Measurements from ENCODE around the gene AFP.

The AFP gene

DNA sequence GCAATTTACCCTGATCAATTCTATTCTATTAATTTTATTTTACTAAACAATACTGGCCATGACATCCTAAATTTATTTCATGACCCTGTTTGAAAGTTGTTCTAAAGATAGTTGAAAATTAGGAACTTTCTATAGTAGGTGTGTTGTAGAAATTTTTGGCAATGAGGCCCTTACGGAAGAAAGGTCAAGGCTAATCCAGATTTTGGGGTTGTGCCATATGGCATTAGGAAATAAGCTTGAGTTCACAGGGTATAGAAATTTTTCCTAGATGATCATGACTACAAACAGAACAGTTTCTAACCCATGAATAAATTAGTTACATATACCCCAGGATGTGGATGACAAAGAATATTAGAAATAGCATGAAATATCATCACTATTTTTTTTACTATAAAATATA, 39.7 kb upstream of the AFP start:
- ChIA-PET POLR2A (no interaction called here), CTCF (no interaction called here)
- TF ChIP-seq FOXK2 (IDR thresholded peaks at IDR 0.05): no peak
- no peak for TF ChIP-seq BHLHE40 (IDR thresholded peaks at IDR 0.05; ENCODE audit: borderline replicate concordance)
- no peak for TF ChIP-seq SUZ12 (IDR thresholded peaks at IDR 0.05)
- TF ChIP-seq HDGF (IDR thresholded peaks at IDR 0.05; ENCODE audit: borderline replicate concordance): no peak
- TF ChIP-seq SP1 (IDR thresholded peaks at IDR 0.05): no peak
- no peak for TF ChIP-seq CTBP1 (IDR thresholded peaks at IDR 0.05; ENCODE audit: borderline replicate concordance)
- no peak for TF ChIP-seq NFRKB (IDR thresholded peaks at IDR 0.05)
- TF ChIP-seq L3MBTL2 (conservative IDR thresholded peaks at IDR 0.05): no peak
- TF ChIP-seq FOXM1 (IDR thresholded peaks at IDR 0.05; ENCODE audit: borderline replicate concordance): no peak
- TF ChIP-seq ELF4 (IDR thresholded peaks at IDR 0.05): no peak
- no peak for TF ChIP-seq FOXA1 (IDR thresholded peaks at IDR 0.05)
- no peak for TF ChIP-seq ZNF384 (IDR thresholded peaks at IDR 0.05)
- TF ChIP-seq LEF1 (IDR thresholded peaks at IDR 0.05; ENCODE audit: borderline replicate concordance): no peak
- DNase-seq (ENCODE audit: extremely low spot score): no peak

- DNase-seq (ENCODE audit: extremely low spot score): no peak
- ChIA-PET CTCF (no interaction called here), POLR2A (no interaction called here)
- TF ChIP-seq LEF1 (IDR thresholded peaks at IDR 0.05; ENCODE audit: borderline replicate concordance): no peak
- no peak for TF ChIP-seq L3MBTL2 (conservative IDR thresholded peaks at IDR 0.05)
- no peak for TF ChIP-seq FOXA1 (IDR thresholded peaks at IDR 0.05)
- TF ChIP-seq ELF4 (IDR thresholded peaks at IDR 0.05): no peak
- TF ChIP-seq, protein P1, sequence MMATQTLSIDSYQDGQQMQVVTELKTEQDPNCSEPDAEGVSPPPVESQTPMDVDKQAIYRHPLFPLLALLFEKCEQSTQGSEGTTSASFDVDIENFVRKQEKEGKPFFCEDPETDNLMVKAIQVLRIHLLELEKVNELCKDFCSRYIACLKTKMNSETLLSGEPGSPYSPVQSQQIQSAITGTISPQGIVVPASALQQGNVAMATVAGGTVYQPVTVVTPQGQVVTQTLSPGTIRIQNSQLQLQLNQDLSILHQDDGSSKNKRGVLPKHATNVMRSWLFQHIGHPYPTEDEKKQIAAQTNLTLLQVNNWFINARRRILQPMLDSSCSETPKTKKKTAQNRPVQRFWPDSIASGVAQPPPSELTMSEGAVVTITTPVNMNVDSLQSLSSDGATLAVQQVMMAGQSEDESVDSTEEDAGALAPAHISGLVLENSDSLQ (IDR thresholded peaks at IDR 0.05): no peak
- no peak for TF ChIP-seq FOXK2 (IDR thresholded peaks at IDR 0.05)
- no peak for TF ChIP-seq NFRKB (IDR thresholded peaks at IDR 0.05)
- no peak for TF ChIP-seq BHLHE40 (IDR thresholded peaks at IDR 0.05; ENCODE audit: borderline replicate concordance)
- no peak for TF ChIP-seq FOXM1 (IDR thresholded peaks at IDR 0.05; ENCODE audit: borderline replicate concordance)
- TF ChIP-seq CTBP1 (IDR thresholded peaks at IDR 0.05; ENCODE audit: borderline replicate concordance): no peak
- TF ChIP-seq ZNF384 (IDR thresholded peaks at IDR 0.05): no peak
These were observed 38.7 kb upstream of the AFP start for GRCh38 chr4:73396993-73397972.

- TF ChIP-seq L3MBTL2 (conservative IDR thresholded peaks at IDR 0.05) (no peak), CTBP1 (IDR thresholded peaks at IDR 0.05; ENCODE audit: borderline replicate concordance) (no peak), SP1 (IDR thresholded peaks at IDR 0.05) (no peak), LEF1 (IDR thresholded peaks at IDR 0.05; ENCODE audit: borderline replicate concordance) (no peak), TARDBP (IDR thresholded peaks at IDR 0.05) (no peak), ARNT (IDR thresholded peaks at IDR 0.05) (no peak), FOXK2 (IDR thresholded peaks at IDR 0.05) (no peak), BHLHE40 (IDR thresholded peaks at IDR 0.05; ENCODE audit: borderline replicate concordance) (no peak), ZNF384 (IDR thresholded peaks at IDR 0.05) (no peak), HDGF (IDR thresholded peaks at IDR 0.05; ENCODE audit: borderline replicate concordance) (no peak), FOXM1 (IDR thresholded peaks at IDR 0.05; ENCODE audit: borderline replicate concordance) (no peak), FOXA1 (IDR thresholded peaks at IDR 0.05) (no peak), ELF4 (IDR thresholded peaks at IDR 0.05) (no peak)
- TF ChIP-seq, protein P1 (IDR thresholded peaks at IDR 0.05): no peak
These were observed 34.6 kb upstream of the AFP start for GRCh38 chr4:73401412-73401811.

GRCh38 chr4:73404042-73404441, 32.0 kb upstream of the AFP start, which contains the start of gene ALB:
Gene ALB (plus strand): TSS chr4:73404287. CDS start chr4:73404328, 41 bp downstream.
- TF ChIP-seq ZNF384 (IDR thresholded peaks at IDR 0.05): no peak
- TF ChIP-seq L3MBTL2 (conservative IDR thresholded peaks at IDR 0.05): no peak
- TF ChIP-seq, protein P1 (IDR thresholded peaks at IDR 0.05): no peak
- TF ChIP-seq NFRKB (IDR thresholded peaks at IDR 0.05): no peak
- TF ChIP-seq BHLHE40 (IDR thresholded peaks at IDR 0.05; ENCODE audit: borderline replicate concordance): no peak
- no peak for TF ChIP-seq ARNT (IDR thresholded peaks at IDR 0.05)
- no peak for TF ChIP-seq HDGF (IDR thresholded peaks at IDR 0.05; ENCODE audit: borderline replicate concordance)
- no peak for TF ChIP-seq FOXA1 (IDR thresholded peaks at IDR 0.05)
- TF ChIP-seq FOXM1 (IDR thresholded peaks at IDR 0.05; ENCODE audit: borderline replicate concordance): no peak
- TF ChIP-seq FOXK2 (IDR thresholded peaks at IDR 0.05): no peak
- TF ChIP-seq SP1 (IDR thresholded peaks at IDR 0.05): no peak
- TF ChIP-seq ELF4 (IDR thresholded peaks at IDR 0.05): no peak
- no peak for TF ChIP-seq SUZ12 (IDR thresholded peaks at IDR 0.05)
- POLR2A ChIA-PET: no interaction called here
- CTCF ChIA-PET: interaction anchor here (0.5 kb wide), 1 partner anchor 95 kb away, joined by 3 read pairs; no protein-coding TSS in a partner anchor
- no peak for DNase-seq (ENCODE audit: extremely low spot score)

More at GRCh38 chr4:73401412-73401811, 34.6 kb upstream of the AFP start:
- POLR2A ChIA-PET: no interaction called here
- CTCF ChIA-PET: no interaction called here
- no peak for DNase-seq (ENCODE audit: extremely low spot score)

GRCh38 chr4:73404457-73404856, 31.6 kb upstream of the AFP start:
- ChIA-PET POLR2A (no interaction called here), CTCF (no interaction called here)
- TF ChIP-seq NFRKB (IDR thresholded peaks at IDR 0.05) (no peak), ARNT (IDR thresholded peaks at IDR 0.05) (no peak), CTBP1 (IDR thresholded peaks at IDR 0.05; ENCODE audit: borderline replicate concordance) (no peak), FOXM1 (IDR thresholded peaks at IDR 0.05; ENCODE audit: borderline replicate concordance) (no peak), ELF4 (IDR thresholded peaks at IDR 0.05) (no peak), BHLHE40 (IDR thresholded peaks at IDR 0.05; ENCODE audit: borderline replicate concordance) (no peak)
- TF ChIP-seq, protein P1 (IDR thresholded peaks at IDR 0.05): no peak
- no peak for DNase-seq (ENCODE audit: extremely low spot score)

Measured in HEK293T (cell line).